Measurements from ENCODE around the gene APOA1. TPM values are rescaled to one million over a fixed set of nuclear protein-coding genes. Genes with fewer than 3 reads are reported as not detected.

The APOA1 gene
- total RNA-seq, 8 experiments from 2014 or later: 0.29 to 1.9 (median 0.42) TPM; not detected in 2

GRCh38 chr11:116796548-116796947 lies 40.9 kb downstream of the APOA1 start:
- in situ Hi-C loops (cut with MboI; ENCODE audit: low pct_unique_long_range_greater_than_20kb in 2 of 9, low sequenced_read_pairs in 9 of 9, unreplicated experiment in 9 of 9): loop anchor here in 1 of 9 experiments (25.0 kb wide), 1 partner anchor 316 kb away; no protein-coding TSS in a partner anchor
- WGBS, 10 experiments: 78 to 100% (median 100%) methylated on average over 1 of the region's 1 CpG; no CpG with 5 or more reads in 5 of the 10 experiments
- no peak for ATAC-seq (replicated peaks in 6 of 8)
- Histone ChIP-seq H3K27ac (no peak overlapping the region), H3K4me1 (replicated peaks in 1 of 2) (peaks cover 0 to 1% of the 10 kb centered on the region in 2 donors), H3K4me3 (no peak overlapping the region)

- in situ Hi-C loops (cut with MboI; ENCODE audit: low pct_unique_long_range_greater_than_20kb in 2 of 9, low sequenced_read_pairs in 9 of 9, unreplicated experiment in 9 of 9): loop anchor here in 1 of 9 experiments (25.0 kb wide), 1 partner anchor 317 kb away; no protein-coding TSS in a partner anchor
- Histone ChIP-seq H3K4me1 (replicated peaks in 1 of 2) (peaks cover 0 to 4% of the 10 kb centered on the region in 2 donors), H3K27ac (no peak overlapping the region), H3K4me3 (no peak overlapping the region)
- WGBS, 10 experiments: 50 to 88% (median 82%) methylated on average over 1 to 2 of the region's 2 CpGs; no CpG with 5 or more reads in 4 of the 10 experiments
- no peak for ATAC-seq (replicated peaks in 6 of 8)
These were observed 42.6 kb downstream of the APOA1 start for GRCh38 chr11:116794851-116795250.

- in situ Hi-C loops (cut with MboI; ENCODE audit: low pct_unique_long_range_greater_than_20kb in 2 of 9, low sequenced_read_pairs in 9 of 9, unreplicated experiment in 9 of 9): loop anchor here in 1 of 9 experiments (25.0 kb wide), 1 partner anchor 319 kb away; no protein-coding TSS in a partner anchor
These were observed 43.7 kb downstream of the APOA1 start for GRCh38 chr11:116793772-116794097.

GRCh38 chr11:116792869-116793771 lies 44.3 kb downstream of the APOA1 start:
- Histone ChIP-seq H3K4me3 (no peak overlapping the region), H3K4me1 (replicated peaks in 1 of 2) (peaks cover 4 to 6% of the 10 kb centered on the region in 2 donors), H3K27ac (no peak overlapping the region)
- in situ Hi-C loops (cut with MboI; ENCODE audit: low pct_unique_long_range_greater_than_20kb in 2 of 9, low sequenced_read_pairs in 9 of 9, unreplicated experiment in 9 of 9): loop anchor here in 1 of 9 experiments (25.0 kb wide), 1 partner anchor 319 kb away; no protein-coding TSS in a partner anchor
- no peak for ATAC-seq (replicated peaks in 6 of 8)
- WGBS, 10 experiments: 21 to 100% (median 60%) methylated on average over 1 to 8 of the region's 8 CpGs; no CpG with 5 or more reads in 2 of the 10 experiments

More at GRCh38 chr11:116793772-116794097, 43.7 kb downstream of the APOA1 start:
- Histone ChIP-seq H3K4me3 (no peak overlapping the region), H3K27ac (no peak overlapping the region), H3K4me1 (replicated peaks in 1 of 2) (peaks cover under 1 to 4% of the 10 kb centered on the region in 2 donors)
- 57 to 100% (median 100%) methylated on average over 1 of the region's 1 CpG; no CpG with 5 or more reads in 1 of the 10 experiments for WGBS, 10 experiments
- peak in 1 of 8 experiments; percentile 8 for ATAC-seq (replicated peaks in 6 of 8)

- in situ Hi-C loops (cut with MboI; ENCODE audit: low pct_unique_long_range_greater_than_20kb in 2 of 9, low sequenced_read_pairs in 9 of 9, unreplicated experiment in 9 of 9): loop anchor here in 1 of 9 experiments (25.0 kb wide), 1 partner anchor 320 kb away; no protein-coding TSS in a partner anchor
- H3K4me1 ChIP-seq (replicated peaks in 1 of 2): peaks cover 4 to 6% of the 10 kb centered on the region in 2 donors
- no peak overlapping the region for H3K27ac ChIP-seq
- ATAC-seq (replicated peaks in 6 of 8): no peak
- WGBS, 10 experiments: 52 to 100% (median 84%) methylated on average over 1 to 5 of the region's 8 CpGs; no CpG with 5 or more reads in 5 of the 10 experiments
- no peak overlapping the region for H3K4me3 ChIP-seq
These were observed 45.1 kb downstream of the APOA1 start for GRCh38 chr11:116792144-116792868.

- Histone ChIP-seq H3K4me3 (no peak within 1 kb of the TSS), H3K4me1 (replicated peaks in 1 of 2) (peaks cover 7 to 8% of the 10 kb centered on the region in 2 donors), H3K27ac (no peak within 1 kb of the TSS)
- ATAC-seq (replicated peaks in 6 of 8): no peak
- in situ Hi-C loops (cut with MboI; ENCODE audit: low pct_unique_long_range_greater_than_20kb in 2 of 9, low sequenced_read_pairs in 9 of 9, unreplicated experiment in 9 of 9): loop anchor here in 1 of 9 experiments (25.0 kb wide), 1 partner anchor 321 kb away; no protein-coding TSS in a partner anchor
- 80 to 100% (median 100%) methylated on average over 1 to 2 of the region's 7 CpGs; no CpG with 5 or more reads in 6 of the 10 experiments for WGBS, 10 experiments
These were observed 45.6 kb downstream of the APOA1 start, which contains the start of gene APOA5 for GRCh38 chr11:116791813-116792143. Gene APOA5, minus strand, starts transcription at chr11:116791879. Its CDS starts 19 bp downstream, at chr11:116791860.

- Histone ChIP-seq H3K4me3 (no peak overlapping the region), H3K27ac (no peak overlapping the region), H3K4me1 (replicated peaks in 1 of 2) (peaks cover 8 to 13% of the 10 kb centered on the region in 2 donors)
- in situ Hi-C loops (cut with MboI; ENCODE audit: low pct_unique_long_range_greater_than_20kb in 2 of 9, low sequenced_read_pairs in 9 of 9, unreplicated experiment in 9 of 9): loop anchor here in 1 of 9 experiments (25.0 kb wide), 1 partner anchor 321 kb away; no protein-coding TSS in a partner anchor
- WGBS, 10 experiments: 18 to 100% (median 40%) methylated on average over 1 to 11 of the region's 31 CpGs; no CpG with 5 or more reads in 4 of the 10 experiments
- ATAC-seq (replicated peaks in 6 of 8): peak; percentile 38 to 78 (median 54)
These were observed 46.2 kb downstream of the APOA1 start for GRCh38 chr11:116791002-116791812.

GRCh38 chr11:116790167-116791001 lies 47.0 kb downstream of the APOA1 start:
- H3K4me1 ChIP-seq (replicated peaks in 1 of 2): peaks cover 8 to 13% of the 10 kb centered on the region in 2 donors
- H3K27ac ChIP-seq: no peak overlapping the region
- in situ Hi-C loops (cut with MboI; ENCODE audit: low pct_unique_long_range_greater_than_20kb in 2 of 9, low sequenced_read_pairs in 9 of 9, unreplicated experiment in 9 of 9): loop anchor here in 1 of 9 experiments (25.0 kb wide), 1 partner anchor 322 kb away; no protein-coding TSS in a partner anchor
- no peak overlapping the region for H3K4me3 ChIP-seq
- no peak for ATAC-seq (replicated peaks in 6 of 8)
- WGBS, 10 experiments: 60 to 100% (median 86%) methylated on average over 1 to 26 of the region's 53 CpGs; no CpG with 5 or more reads in 2 of the 10 experiments

- no peak overlapping the region for H3K4me3 ChIP-seq
- peaks cover 8 to 13% of the 10 kb centered on the region in 2 donors for H3K4me1 ChIP-seq (replicated peaks in 1 of 2)
- ATAC-seq (replicated peaks in 6 of 8): no peak
- in situ Hi-C loops (cut with MboI; ENCODE audit: low pct_unique_long_range_greater_than_20kb in 2 of 9, low sequenced_read_pairs in 9 of 9, unreplicated experiment in 9 of 9): loop anchor here in 1 of 9 experiments (25.0 kb wide), 1 partner anchor 323 kb away; no protein-coding TSS in a partner anchor
- 50 to 100% (median 86%) methylated on average over 1 to 4 of the region's 4 CpGs; no CpG with 5 or more reads in 4 of the 10 experiments for WGBS, 10 experiments
- no peak overlapping the region for H3K27ac ChIP-seq
These were observed 48.4 kb downstream of the APOA1 start for GRCh38 chr11:116788975-116789374.

- H3K4me3 ChIP-seq: peak overlapping the region; percentile 95 to 99 (median 98)
- in situ Hi-C loops (cut with MboI; ENCODE audit: low pct_unique_long_range_greater_than_20kb in 2 of 9, low sequenced_read_pairs in 9 of 9, unreplicated experiment in 9 of 9): loop anchor here in 1 of 9 experiments (25.0 kb wide), 1 partner anchor 324 kb away; no protein-coding TSS in a partner anchor
- peaks cover 8 to 13% of the 10 kb centered on the region in 2 donors for H3K4me1 ChIP-seq (replicated peaks in 1 of 2)
- no peak overlapping the region for H3K27ac ChIP-seq
- ATAC-seq (replicated peaks in 6 of 8): no peak
- WGBS, 10 experiments: 24 to 79% (median 51%) methylated on average over 1 to 2 of the region's 4 CpGs; no CpG with 5 or more reads in 6 of the 10 experiments
These were observed 48.9 kb downstream of the APOA1 start for GRCh38 chr11:116788534-116788933.

Data from motor neuron (in vitro differentiated cells).